ENCODE measurements around the gene DISP3.

DISP3 gene

GRCh38 chr1:11478571-11479374 lies at the start of gene DISP3:
DISP3 (plus strand) TSS chr1:11479155; CDS start chr1:11500993, 21,838 bp downstream.
- DNase-seq (ENCODE audit: low read depth): peak; percentile 23

- DNase-seq (ENCODE audit: low read depth): no peak
Observed at GRCh38 chr1:11429226-11429625, 49.7 kb upstream of the DISP3 start.

DNA sequence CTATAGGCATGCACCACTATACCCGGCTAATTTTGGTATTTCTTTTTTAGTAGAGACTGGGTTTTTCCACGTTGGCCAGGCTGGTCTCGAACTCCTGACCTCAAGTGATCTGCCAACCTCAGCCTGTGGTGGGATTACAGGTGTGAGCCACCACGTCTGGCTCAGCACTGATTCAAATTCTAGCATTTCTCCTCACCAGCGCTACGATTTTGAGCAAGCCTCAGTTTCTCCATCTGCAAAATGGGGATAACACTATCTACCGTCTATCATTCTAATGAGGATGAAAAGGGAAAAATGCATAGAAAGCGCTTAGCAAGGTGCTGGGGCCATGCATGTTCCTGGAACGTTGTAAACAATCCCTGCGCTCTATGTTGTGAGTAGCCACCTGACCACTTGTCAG lies 49.0 kb upstream of the DISP3 start:
- no peak for DNase-seq (ENCODE audit: low read depth)

DNA sequence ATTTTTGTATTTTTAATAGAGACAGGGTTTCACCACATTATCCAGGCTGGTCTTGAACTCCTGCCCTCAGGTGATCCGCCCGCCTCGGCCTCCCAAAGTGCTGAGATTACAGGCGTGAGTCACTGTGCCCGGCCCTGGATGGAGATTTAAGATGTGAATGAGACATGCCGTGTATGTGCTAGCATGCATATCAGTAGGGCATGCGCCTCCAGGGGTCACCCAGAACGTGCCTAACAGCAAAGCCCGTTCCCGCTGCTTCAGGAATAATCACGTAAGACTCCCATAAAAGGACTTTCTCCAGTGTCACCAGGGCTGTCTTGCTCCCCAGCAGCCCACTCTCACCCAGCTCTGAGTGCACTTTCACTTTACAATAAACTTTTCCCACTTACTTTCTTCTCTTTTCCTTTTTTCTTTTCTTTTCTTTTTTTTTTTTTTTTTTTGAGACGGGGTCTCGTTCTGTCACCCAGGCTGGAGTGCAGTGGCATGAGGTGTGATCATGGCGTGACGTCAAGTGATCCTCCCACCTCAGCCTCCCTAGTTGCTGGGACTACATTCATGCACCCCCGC lies 46.9 kb upstream of the DISP3 start:
- no peak for DNase-seq (ENCODE audit: low read depth)

GRCh38 chr1:11432526-11432925 lies 46.4 kb upstream of the DISP3 start:
- no peak for DNase-seq (ENCODE audit: low read depth)

DNA sequence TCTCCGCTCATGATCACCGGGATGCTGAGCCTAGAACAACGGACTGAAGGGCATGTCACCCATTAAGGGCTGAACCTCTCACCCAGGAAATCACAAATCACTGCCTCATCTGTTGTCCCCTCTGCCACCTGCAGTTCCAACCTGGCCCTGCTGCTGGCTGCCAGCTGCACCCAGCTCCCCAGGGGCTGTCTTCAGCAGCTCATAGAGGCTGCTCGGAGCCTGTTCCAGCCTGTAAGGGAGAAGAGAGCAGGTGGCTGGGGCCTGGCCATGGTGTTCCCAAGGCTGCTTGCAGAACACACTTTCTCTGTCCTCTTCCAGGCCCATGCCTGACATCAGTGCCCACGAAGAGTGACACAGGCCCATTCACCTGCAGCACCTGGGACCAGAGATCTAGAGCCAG lies 44.5 kb upstream of the DISP3 start:
- no peak for DNase-seq (ENCODE audit: low read depth)

DNA sequence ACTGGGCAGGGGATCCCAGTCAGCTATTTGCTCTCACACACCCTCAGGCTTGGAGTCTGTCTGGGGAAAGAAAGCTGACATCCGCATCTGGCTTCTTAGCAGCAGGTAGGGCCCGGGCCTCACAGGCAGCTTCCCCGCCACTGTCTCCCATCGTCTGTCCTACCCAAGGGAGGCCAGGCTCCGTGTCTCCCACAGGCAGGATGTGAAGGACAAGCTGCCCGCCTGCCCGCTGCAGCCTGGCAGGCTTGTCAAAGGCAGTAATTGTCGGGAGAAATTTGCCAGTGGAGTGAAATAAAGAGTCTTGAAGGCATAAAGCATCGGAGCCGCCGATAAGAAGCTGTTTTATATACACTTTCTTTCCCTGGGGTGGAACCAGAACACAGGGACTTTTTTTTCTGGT lies 44.0 kb upstream of the DISP3 start:
- DNase-seq (ENCODE audit: low read depth): no peak

GRCh38 chr1:11438996-11439395 lies 40.0 kb upstream of the DISP3 start:
- no peak for DNase-seq (ENCODE audit: low read depth)

- DNase-seq (ENCODE audit: low read depth): no peak
Observed at GRCh38 chr1:11441211-11441952, 37.6 kb upstream of the DISP3 start.

GRCh38 chr1:11443043-11443442 lies 35.9 kb upstream of the DISP3 start:
- no peak for DNase-seq (ENCODE audit: low read depth)

- DNase-seq (ENCODE audit: low read depth): no peak
Observed at GRCh38 chr1:11443961-11444658, 34.8 kb upstream of the DISP3 start.

DNA sequence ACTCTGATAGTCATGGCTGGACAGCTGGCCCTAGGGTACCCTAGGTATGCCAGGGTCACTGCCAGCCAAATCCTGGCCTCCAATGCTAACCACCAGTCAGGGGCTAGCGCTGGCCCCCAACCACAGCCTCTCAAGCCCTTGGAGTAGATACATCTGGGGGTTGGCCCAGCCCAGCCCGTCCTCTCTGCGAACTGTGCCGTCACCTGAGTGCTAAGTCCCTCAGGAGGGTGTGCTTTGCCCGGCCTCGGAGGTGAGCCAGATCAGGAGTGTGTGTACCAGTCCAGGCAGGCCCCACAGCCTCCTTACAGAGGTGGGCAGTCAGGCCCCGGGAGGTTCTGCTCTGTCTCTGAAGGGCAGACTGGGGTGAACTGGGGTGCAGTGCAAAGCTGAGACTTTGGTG lies 34.0 kb upstream of the DISP3 start:
- DNase-seq (ENCODE audit: low read depth): no peak

DNA sequence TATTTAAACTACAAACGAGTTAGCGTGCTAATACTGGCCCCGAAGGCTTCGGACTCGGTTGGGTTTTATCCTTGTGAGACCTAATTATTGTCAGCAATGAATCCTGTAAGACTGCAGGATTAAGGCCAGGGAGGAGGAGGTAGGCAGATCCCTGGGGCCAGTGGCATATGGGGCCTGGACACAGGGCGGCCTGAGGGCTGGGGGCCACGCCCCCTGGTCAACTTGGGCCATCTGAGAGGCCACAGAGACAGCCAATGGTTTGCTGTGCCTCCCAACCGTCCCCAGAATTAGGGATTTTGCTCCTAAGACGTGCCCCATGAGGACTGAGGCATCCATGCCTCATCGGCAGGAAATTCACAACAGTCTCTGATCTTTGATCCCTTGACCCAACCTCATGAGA lies 31.1 kb upstream of the DISP3 start:
- no peak for DNase-seq (ENCODE audit: low read depth)

DNA sequence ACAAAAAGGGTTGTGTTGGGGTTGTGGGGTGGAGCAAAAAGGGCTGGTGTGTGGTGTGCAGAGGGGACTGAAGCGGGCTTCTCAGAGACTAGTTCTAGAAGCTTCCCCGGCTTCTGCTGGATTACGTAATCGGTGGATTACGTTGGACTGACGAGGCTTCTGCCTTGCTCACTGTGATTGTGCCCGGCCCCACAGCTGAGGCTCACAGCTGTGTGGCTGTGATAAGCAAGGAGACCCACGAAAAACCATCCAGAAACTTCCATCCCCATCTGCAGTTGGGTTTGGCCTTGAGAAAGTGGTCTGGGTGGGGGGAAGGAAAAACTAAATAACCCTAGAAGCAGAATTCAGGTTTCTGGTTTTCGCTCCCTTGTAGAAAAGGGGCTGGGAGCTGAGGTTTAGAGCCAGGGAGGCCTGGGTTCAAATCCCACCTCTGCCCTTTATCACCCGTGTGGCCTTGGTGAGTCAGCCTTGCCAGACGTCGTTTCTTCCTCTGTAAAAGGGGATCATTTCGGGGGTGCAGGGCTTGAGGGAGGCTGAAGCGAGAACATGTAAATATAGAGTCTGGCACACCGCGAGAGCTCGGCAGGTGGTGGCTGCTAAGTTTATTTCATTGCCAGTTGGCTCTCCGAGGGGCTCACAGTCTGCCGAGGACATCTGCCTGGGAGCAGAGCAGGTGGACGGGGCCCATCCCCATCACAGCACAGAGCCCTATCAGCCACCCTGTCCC lies 30.4 kb upstream of the DISP3 start:
- no peak for DNase-seq (ENCODE audit: low read depth)

GRCh38 chr1:11449100-11449403 lies 29.9 kb upstream of the DISP3 start:
- DNase-seq (ENCODE audit: low read depth): no peak

GRCh38 chr1:11450310-11450709 lies 28.6 kb upstream of the DISP3 start:
- no peak for DNase-seq (ENCODE audit: low read depth)

- DNase-seq (ENCODE audit: low read depth): no peak
Observed at GRCh38 chr1:11453742-11454491, 25.0 kb upstream of the DISP3 start.

- no peak for DNase-seq (ENCODE audit: low read depth)
Observed at GRCh38 chr1:11455967-11456570, 22.9 kb upstream of the DISP3 start.

DNA sequence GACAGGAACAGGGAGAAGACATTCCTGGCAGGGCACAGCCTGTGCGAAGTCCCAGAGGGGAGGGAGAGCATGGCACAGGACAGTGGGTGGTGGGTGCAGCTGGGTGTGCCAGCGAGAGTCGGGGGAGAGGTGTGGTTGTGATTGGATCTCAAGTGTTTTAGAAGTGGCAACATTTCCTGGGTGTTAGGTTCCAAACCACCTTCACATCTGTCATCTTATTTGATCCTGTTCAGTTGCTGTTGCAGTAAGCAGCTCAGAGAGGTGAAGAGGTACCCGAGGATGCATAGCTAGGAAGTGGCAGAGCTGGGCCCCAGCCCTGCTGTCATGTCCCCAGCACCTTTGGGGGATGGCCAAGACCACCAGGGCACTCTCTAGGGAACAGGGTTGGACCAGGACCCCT lies 22.0 kb upstream of the DISP3 start:
- no peak for DNase-seq (ENCODE audit: low read depth)

DNA sequence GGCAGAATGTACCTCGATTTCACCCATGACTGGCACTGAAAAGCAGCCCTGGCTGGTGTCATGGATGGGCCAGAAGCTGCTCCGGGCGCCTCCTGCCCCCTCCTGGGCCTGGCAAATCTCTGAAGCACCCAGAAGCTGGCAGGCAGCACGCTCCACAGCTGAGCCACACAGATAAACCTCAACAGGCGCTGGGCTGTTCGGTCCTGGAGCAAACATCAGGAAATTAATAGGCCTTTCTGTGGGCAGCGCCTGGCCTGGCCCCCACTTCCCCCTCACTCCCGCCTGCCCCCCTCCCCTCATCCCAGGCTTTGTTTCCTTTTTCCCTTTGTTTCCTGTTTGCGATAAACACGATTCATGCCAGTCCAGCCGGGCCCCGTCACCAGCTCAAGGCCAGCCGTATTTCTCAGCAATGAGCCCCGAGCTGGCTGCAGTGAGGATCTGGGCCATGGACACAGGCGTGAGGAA lies 20.1 kb upstream of the DISP3 start:
- DNase-seq (ENCODE audit: low read depth): no peak

Measured in stimulated activated CD8-positive, alpha-beta memory T cell treated with anti-CD3 and anti-CD28 coated beads, Interleukin-15, amount 100 ng/mL, for 1 hour (primary cell).